NCI-H128 (cell line): ENCODE data around the gene TLR3.
"Not testable (repeated sequence)": the region's sequence is repeated elsewhere in the genome, so short reads cannot be mapped to it uniquely, and the experiment has no call there.

Source experiments
- DNase-seq: peaks from one replicate; lab custom pipeline; 2025; ENCODE audit not compliant: unreplicated experiment; lab: John Stamatoyannopoulos, UW

Gene TLR3

DNA sequence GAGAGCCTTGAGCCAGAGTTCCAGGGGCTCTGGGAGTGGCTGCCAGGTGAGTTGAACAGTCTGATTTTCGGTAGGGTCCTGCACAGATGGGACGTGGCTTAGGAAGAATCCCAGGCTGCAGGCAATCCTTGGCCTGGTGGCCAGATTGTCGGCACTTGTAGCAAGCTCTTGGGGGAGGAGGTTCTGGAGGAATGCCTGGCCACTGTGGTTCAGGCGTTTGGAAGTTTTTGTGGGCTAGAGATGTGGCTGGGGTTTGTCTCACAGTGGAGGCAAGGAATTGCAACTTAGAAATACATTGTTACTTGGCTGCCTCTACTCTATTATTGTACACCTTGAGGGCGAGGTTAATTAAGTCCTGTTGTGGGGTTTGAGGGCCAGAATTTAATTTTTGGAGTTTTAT lies 21.5 kb upstream of the TLR3 start:
- DNase-seq: not testable (repeated sequence)

- DNase-seq: not testable (repeated sequence)
Measured at GRCh38 chr4:186050135-186050534, 18.8 kb upstream of the TLR3 start.

- DNase-seq: no peak
Measured at GRCh38 chr4:186051096-186051495, 17.9 kb upstream of the TLR3 start.

- no peak for DNase-seq
Measured at GRCh38 chr4:186058253-186058979, 10.5 kb upstream of the TLR3 start.

GRCh38 chr4:186058980-186059316 lies 10.0 kb upstream of the TLR3 start:
- DNase-seq: no peak

- DNase-seq: no peak
Measured at GRCh38 chr4:186061921-186062320, 7.0 kb upstream of the TLR3 start.

GRCh38 chr4:186067757-186068385 lies 1.1 kb upstream of the TLR3 start:
- no peak for DNase-seq

GRCh38 chr4:186069729-186070128 lies 773 bp downstream of the TLR3 start:
- DNase-seq: no peak

GRCh38 chr4:186072516-186072915 lies 3.6 kb downstream of the TLR3 start:
- no peak for DNase-seq

GRCh38 chr4:186074189-186074588 lies 5.2 kb downstream of the TLR3 start:
- DNase-seq: no peak

DNA sequence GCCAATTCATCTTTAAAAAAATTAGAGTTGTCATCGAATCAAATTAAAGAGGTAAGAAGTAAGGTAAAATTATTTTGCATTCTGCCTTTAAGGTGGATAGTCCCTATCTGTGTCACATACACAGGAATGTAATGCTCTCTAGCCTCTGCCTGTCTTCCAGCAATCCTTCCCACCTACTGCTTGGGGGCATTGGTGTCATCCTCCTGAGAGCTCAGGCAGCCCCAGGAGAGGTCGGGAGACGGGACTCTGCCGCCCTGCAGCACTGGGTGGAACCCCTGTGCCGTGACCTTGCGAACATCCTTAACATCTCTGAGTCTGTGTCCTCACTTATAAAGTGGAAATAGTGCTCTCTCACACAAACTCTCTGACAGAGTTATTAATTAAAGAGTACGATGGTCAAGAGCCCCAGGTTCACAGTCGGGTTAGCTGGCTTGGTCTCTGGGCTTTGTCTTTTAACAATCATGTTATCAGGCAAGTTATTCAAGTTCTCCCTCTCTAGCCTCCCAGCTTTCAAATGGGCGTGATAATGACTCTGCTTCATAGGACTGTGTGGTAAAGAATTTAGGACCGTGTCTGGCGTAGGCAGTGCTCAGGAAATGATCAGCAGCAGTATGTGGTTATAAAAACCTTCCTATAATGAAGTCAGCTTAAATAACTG lies 10.2 kb downstream of the TLR3 start:
- DNase-seq: no peak

- no peak for DNase-seq
Measured at GRCh38 chr4:186079694-186080093, 10.7 kb downstream of the TLR3 start.

GRCh38 chr4:186081202-186081807 lies 12.3 kb downstream of the TLR3 start:
- DNase-seq: no peak

DNA sequence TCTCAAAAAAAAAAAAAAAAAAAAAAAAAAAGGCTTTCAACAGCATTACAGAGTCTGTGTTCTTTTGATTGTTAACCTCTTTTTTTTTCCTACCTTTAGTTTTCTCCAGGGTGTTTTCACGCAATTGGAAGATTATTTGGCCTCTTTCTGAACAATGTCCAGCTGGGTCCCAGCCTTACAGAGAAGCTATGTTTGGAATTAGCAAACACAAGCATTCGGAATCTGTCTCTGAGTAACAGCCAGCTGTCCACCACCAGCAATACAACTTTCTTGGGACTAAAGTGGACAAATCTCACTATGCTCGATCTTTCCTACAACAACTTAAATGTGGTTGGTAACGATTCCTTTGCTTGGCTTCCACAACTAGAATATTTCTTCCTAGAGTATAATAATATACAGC lies 13.3 kb downstream of the TLR3 start:
- DNase-seq: no peak

- no peak for DNase-seq
Measured at GRCh38 chr4:186088523-186088922, 19.6 kb downstream of the TLR3 start.

DNA sequence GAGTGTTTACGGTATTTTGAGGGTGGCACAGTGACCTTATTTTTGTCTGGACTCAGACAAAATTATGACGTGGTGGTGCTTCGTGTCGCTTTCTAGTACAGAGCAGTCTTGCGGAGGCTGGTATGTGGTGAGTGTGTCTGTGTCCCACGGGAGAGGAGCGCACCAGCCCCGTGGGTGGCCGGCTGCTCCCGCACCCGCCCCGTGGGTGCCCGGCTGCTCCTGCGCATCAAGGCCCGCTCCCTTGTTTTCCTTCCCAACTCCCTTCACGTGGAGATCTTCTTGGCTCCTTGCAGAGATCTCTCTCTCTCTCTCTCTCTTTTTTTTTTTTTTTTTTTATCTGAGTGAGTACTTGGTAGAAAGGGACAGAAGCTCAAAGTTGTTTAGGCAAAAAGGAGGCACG lies 23.3 kb downstream of the TLR3 start:
- DNase-seq: no peak

- no peak for DNase-seq
Measured at GRCh38 chr4:186095406-186095805, 26.4 kb downstream of the TLR3 start.

GRCh38 chr4:186096681-186097165 lies 27.8 kb downstream of the TLR3 start:
- no peak for DNase-seq

DNA sequence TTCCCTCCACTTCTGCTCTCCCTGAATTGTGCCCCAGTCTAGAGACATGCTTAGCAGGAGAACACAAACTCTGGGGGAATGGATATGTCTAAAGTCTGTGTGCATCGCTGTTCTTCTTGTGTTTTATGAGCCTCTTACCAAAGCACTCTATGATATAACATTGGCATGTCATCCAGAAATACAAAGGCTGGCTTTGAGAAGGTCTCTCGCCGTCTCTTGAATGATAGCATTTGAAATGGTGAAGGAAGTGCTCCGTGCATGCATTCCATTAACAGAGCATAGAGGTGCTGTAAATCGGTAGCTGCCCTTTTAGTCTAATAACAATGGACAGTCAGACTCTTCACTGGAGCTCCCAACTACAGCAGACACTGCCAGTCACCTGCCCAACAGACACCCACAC lies 28.4 kb downstream of the TLR3 start:
- no peak for DNase-seq

DNA sequence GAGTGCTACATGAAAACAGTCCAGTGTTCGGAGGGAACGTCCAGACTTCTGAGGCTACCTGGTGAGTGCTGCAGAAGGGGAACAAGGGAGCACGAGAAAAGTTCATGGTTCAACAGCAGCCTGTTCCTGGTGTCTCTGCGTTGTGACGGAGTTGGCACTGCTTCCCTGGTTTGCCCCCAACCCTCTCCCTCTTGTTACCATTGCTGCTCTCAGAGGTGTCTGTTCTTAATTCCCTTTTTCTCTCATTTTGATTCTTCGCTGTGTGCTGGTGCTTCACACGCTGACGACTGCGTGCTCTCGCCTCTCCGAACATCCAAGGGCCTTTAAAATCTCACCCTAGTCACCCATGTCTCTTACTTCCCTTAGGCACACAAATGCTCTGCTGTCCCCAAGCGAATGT lies 34.0 kb downstream of the TLR3 start:
- no peak for DNase-seq

DNA sequence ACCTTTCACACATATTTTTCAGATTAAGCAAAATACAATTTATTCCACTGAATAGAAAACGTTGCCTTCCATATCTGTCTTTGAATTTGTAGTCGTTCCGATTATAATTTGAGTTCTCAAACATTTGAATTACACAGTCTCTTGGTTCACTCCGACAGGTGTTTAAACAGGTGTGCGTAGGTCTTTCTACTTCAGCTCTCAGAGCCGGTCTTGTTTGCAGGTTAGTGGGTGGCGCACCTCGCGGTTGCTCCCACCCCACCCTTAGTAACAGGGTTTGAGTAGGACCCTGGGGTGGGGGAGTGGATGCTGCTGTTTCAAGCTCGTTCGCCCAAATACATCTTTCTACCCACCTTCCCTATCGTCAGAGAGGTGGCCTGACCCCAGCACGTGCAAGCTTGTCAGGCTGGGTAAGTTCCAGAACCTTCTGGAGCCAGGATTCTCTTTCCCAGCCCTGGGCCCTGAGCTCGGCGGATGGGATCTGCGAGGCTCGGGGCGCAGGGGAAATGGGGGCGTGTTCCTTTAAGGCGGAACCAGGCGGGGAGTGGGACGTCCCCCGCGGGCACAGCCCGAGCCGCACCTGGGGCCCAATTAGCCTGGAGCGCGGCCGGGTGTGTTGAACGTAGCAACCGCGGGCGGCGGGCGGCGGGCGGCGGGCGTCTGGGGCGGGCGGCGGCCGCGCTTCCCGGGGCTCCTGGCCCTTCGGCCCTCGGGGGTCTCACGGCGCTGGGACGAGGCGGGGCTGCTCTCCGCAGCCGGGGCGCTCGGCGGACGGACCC lies 35.3 kb downstream of the TLR3 start, which contains the start of gene FAM149A:
Gene FAM149A, plus strand, starts transcription at position 591 of the 776 bp plus-strand sequence.
- DNase-seq: no peak
